Temporal lobe (tissue), 1 donor: ENCODE data around the gene RPIA. TPM values are rescaled to one million over a fixed set of nuclear protein-coding genes. Genes with fewer than 3 reads are reported as not detected.

Experiments
- total RNA-seq: library from RNA; depleted of rRNA; stranded (reverse); fragments of >200 nt; gene quantifications from one replicate; pipeline ENCODE4 v1.2.3, GENCODE V29; 2014

RPIA gene
- total RNA-seq, 1 donor from 2014 or later = 8.1 TPM

Other genes starting within 250 kb of the RPIA start
- gene FOXI3, start 239.0 kb upstream of the RPIA start, total RNA-seq = 0.25 TPM
- 26.1 TPM for gene EIF2AK3, start 64.2 kb upstream of the RPIA start, total RNA-seq